Skin of body (tissue), 1 donor: ENCODE results near the gene ERLIN1. TPM values are rescaled to one million over a fixed set of nuclear protein-coding genes. Genes with fewer than 3 reads are reported as not detected.

Experiments used
- total RNA-seq: library from RNA; depleted of rRNA; stranded (reverse); fragments of >200 nt; gene quantifications from one replicate; pipeline ENCODE4 v1.2.3, GENCODE V29; 2014

The ERLIN1 gene
- total RNA-seq, 1 donor from 2014 or later = 33.8 TPM

Other genes with a start within 250 kb of the ERLIN1 start
- gene DNMBP, start 176.1 kb downstream of the ERLIN1 start, total RNA-seq = 20.0 TPM
- not detected for gene CPN1, start 104.2 kb downstream of the ERLIN1 start, total RNA-seq
- gene CHUK, start 43.6 kb upstream of the ERLIN1 start, total RNA-seq = 15.7 TPM
- gene CWF19L1, start 81.6 kb upstream of the ERLIN1 start, total RNA-seq = 22.8 TPM
- gene BLOC1S2, start 100.7 kb upstream of the ERLIN1 start, total RNA-seq = 32.4 TPM
- gene PKD2L1, start 144.2 kb upstream of the ERLIN1 start, total RNA-seq = not detected
- 908 TPM for gene SCD, start 161.2 kb upstream of the ERLIN1 start, total RNA-seq